ENCODE results near the gene B3GALT5. TPM values are rescaled to one million over a fixed set of nuclear protein-coding genes. Genes with fewer than 3 reads are reported as not detected.
"Not testable (repeated sequence)": the region's sequence is repeated elsewhere in the genome, so short reads cannot be mapped to it uniquely, and the experiment has no call there.

B3GALT5 gene
- total and polyA plus RNA-seq, 8 donors, result 0.03 to 1.5 (median 1.1) TPM

- ATAC-seq (no peak), DNase-seq (no peak)
- no peak for TF ChIP-seq CTCF (IDR thresholded peaks at IDR 0.05)
- no peak overlapping the region for H3K4me3 ChIP-seq
- intact Hi-C loops (cut with DNase I), result no loop called here
- H3K9me3 ChIP-seq, result no peaks in the 10 kb centered on the region
- no peaks in the 10 kb centered on the region for H3K4me1 ChIP-seq
- no peaks in the 10 kb centered on the region for H3K36me3 ChIP-seq
- no peaks in the 10 kb centered on the region for H3K27me3 ChIP-seq
- H3K27ac ChIP-seq, result no peak overlapping the region
Observed at GRCh38 chr21:39582749-39583148, 30.0 kb upstream of the B3GALT5 start.

DNA sequence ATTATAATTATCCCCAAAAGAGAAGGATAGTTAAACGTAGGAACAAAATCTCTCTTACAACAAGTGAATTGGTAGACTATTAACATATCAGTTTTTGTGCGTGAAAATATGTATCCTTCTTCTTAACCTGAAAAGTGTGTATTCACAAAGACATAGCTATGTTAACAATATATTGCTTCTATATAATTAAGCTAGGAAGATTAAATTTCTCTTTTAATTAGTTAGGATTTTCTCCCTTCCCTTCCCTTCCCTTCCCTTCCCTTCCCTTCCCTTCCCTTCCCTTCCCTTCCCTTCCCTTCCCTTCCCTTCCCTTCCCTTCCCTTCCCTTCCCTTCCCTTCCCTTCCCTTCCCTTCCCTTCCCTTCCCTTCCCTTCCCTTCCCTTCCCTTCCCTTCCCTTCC is 29.2 kb upstream of the B3GALT5 start:
- DNase-seq, result not testable (repeated sequence)

GRCh38 chr21:39587376-39587775 is 25.4 kb upstream of the B3GALT5 start:
- Histone ChIP-seq H3K9me3 (peaks cover 0 to 8% of the 10 kb centered on the region in 2 donors), H3K4me1 (no peaks in the 10 kb centered on the region), H3K27ac (no peak overlapping the region), H3K27me3 (no peaks in the 10 kb centered on the region), H3K36me3 (no peaks in the 10 kb centered on the region), H3K4me3 (no peak overlapping the region)
- ATAC-seq (no peak), DNase-seq (no peak)
- intact Hi-C loops (cut with DNase I), result no loop called here
- TF ChIP-seq CTCF (IDR thresholded peaks at IDR 0.05), result no peak

More for the DNA sequence above, 29.2 kb upstream of the B3GALT5 start:
- H3K27me3 ChIP-seq; intact Hi-C loops (cut with DNase I); ATAC-seq; H3K4me1 ChIP-seq; H3K4me3 ChIP-seq; H3K9me3 ChIP-seq; H3K36me3 ChIP-seq; H3K27ac ChIP-seq: not testable (repeated sequence)

DNA sequence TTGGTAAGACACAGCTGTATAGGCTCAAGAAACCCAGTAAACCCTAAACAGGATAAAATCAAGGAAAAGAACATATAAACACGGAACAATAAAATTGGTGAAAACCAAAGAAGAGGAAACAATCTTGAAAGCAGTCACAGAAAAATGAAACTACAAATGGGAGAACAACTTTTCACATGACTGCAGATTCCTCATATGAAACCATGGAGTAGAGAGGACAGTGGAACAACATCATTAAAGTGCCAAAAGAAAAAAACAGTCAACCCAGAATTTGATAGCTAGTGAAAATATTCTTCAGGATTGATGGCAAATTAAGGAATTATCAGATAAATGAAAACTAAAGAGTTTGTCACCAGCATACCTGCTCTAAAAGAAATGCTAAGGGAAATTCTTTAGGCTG is 23.9 kb upstream of the B3GALT5 start:
- no peaks in the 10 kb centered on the region for H3K4me1 ChIP-seq
- H3K27ac ChIP-seq, result no peak overlapping the region
- intact Hi-C loops (cut with DNase I), result no loop called here
- DNase-seq (no peak), ATAC-seq (no peak)
- no peaks in the 10 kb centered on the region for H3K27me3 ChIP-seq
- H3K36me3 ChIP-seq, result no peaks in the 10 kb centered on the region
- H3K4me3 ChIP-seq, result no peak overlapping the region
- no peak for TF ChIP-seq CTCF (IDR thresholded peaks at IDR 0.05)
- peaks cover 0 to 8% of the 10 kb centered on the region in 2 donors for H3K9me3 ChIP-seq

- H3K9me3 ChIP-seq, result peaks cover 0 to 4% of the 10 kb centered on the region in 2 donors
- no peak overlapping the region for H3K4me3 ChIP-seq
- intact Hi-C loops (cut with DNase I), result no loop called here
- no peak overlapping the region for H3K27ac ChIP-seq
- DNase-seq (no peak), ATAC-seq (no peak)
- H3K36me3 ChIP-seq, result no peaks in the 10 kb centered on the region
- no peak for TF ChIP-seq CTCF (IDR thresholded peaks at IDR 0.05)
- no peaks in the 10 kb centered on the region for H3K4me1 ChIP-seq
- no peaks in the 10 kb centered on the region for H3K27me3 ChIP-seq
Observed at GRCh38 chr21:39593522-39593921, 19.2 kb upstream of the B3GALT5 start.

- DNase-seq (no peak), ATAC-seq (no peak)
- H3K27me3 ChIP-seq, result peaks cover 0 to 4% of the 10 kb centered on the region in 2 donors
- H3K4me1 ChIP-seq, result no peaks in the 10 kb centered on the region
- no peak overlapping the region for H3K4me3 ChIP-seq
- no peaks in the 10 kb centered on the region for H3K9me3 ChIP-seq
- no peaks in the 10 kb centered on the region for H3K36me3 ChIP-seq
- TF ChIP-seq CTCF (IDR thresholded peaks at IDR 0.05), result no peak
- intact Hi-C loops (cut with DNase I), result no loop called here
- no peak overlapping the region for H3K27ac ChIP-seq
Observed at GRCh38 chr21:39595465-39595864, 17.3 kb upstream of the B3GALT5 start.
